BLaER1 (cell line): ENCODE results near the gene STIM1.

ENCODE experiments used
- H3K27ac ChIP-seq: shearing (Covaris generic); formaldehyde crosslinking; 2 replicates; pipeline ENCODE4 v1.8.1; 2022
- H3K27me3 ChIP-seq: shearing (Covaris generic); formaldehyde crosslinking; 2 replicates; pipeline ENCODE4 v1.8.1; 2022
- H3K36me3 ChIP-seq: shearing (Covaris generic); formaldehyde crosslinking; 2 replicates; pipeline ENCODE4 v1.8.1; 2022
- H3K4me1 ChIP-seq: shearing (Covaris generic); formaldehyde crosslinking; 2 replicates; pipeline ENCODE4 v1.8.1; 2022
- H3K4me2 ChIP-seq: shearing (Covaris generic); formaldehyde crosslinking; 2 replicates; pipeline ENCODE4 v1.8.1; 2022
- H3K4me3 ChIP-seq: shearing (Covaris generic); formaldehyde crosslinking; 2 replicates; pipeline ENCODE4 v1.8.1; 2022
- H3K9ac ChIP-seq: shearing (Covaris generic); formaldehyde crosslinking; 2 replicates; pipeline ENCODE4 v1.8.1; 2022
- H3K9me3 ChIP-seq: shearing (Covaris generic); formaldehyde crosslinking; 2 replicates; pipeline ENCODE4 v1.8.1; 2022
- H4K20me1 ChIP-seq: shearing (Covaris generic); formaldehyde crosslinking; 2 replicates; pipeline ENCODE4 v1.8.1; 2022
- Cebpa-rat ChIP-seq: shearing (Covaris generic); IDR thresholded peaks from 2 replicates; pipeline ENCODE4 v1.8.1; 2022

Gene STIM1

GRCh38 chr11:3838504-3838903 is 17.0 kb upstream of the STIM1 start:
- no peak for TF ChIP-seq Cebpa-rat

GRCh38 chr11:3840004-3840869 is 15.2 kb upstream of the STIM1 start:
- Histone ChIP-seq H3K27ac (peak overlapping the region; percentile 88), H4K20me1 (peaks cover 52% of the 10 kb centered on the region), H3K4me2 (peak overlapping the region; percentile 94), H3K9ac (peak overlapping the region; percentile 89), H3K27me3 (no peaks in the 10 kb centered on the region), H3K4me3 (peak overlapping the region; percentile 85), H3K4me1 (peaks cover 61% of the 10 kb centered on the region), H3K9me3 (no peaks in the 10 kb centered on the region), H3K36me3 (peaks cover 3% of the 10 kb centered on the region)
- TF ChIP-seq Cebpa-rat: no peak

More at GRCh38 chr11:3838504-3838903, 17.0 kb upstream of the STIM1 start:
- peak overlapping the region; percentile 89 for H3K9ac ChIP-seq
- H3K9me3 ChIP-seq: no peaks in the 10 kb centered on the region
- peak overlapping the region; percentile 85 for H3K4me3 ChIP-seq
- H3K36me3 ChIP-seq: peaks cover 17% of the 10 kb centered on the region
- peak overlapping the region; percentile 42; the same call in 1 of the 2 replicates for H3K27ac ChIP-seq
- H3K4me2 ChIP-seq: peak overlapping the region; percentile 94
- peaks cover 69% of the 10 kb centered on the region for H4K20me1 ChIP-seq
- H3K27me3 ChIP-seq: no peaks in the 10 kb centered on the region
- H3K4me1 ChIP-seq: peaks cover 79% of the 10 kb centered on the region

- Histone ChIP-seq H3K9me3 (no peaks in the 10 kb centered on the region), H3K4me1 (peaks cover 54% of the 10 kb centered on the region), H3K4me3 (peak within 1 kb of the TSS; percentile 85), H3K4me2 (peak within 1 kb of the TSS; percentile 94), H3K36me3 (no peaks in the 10 kb centered on the region), H3K27ac (peak within 1 kb of the TSS; percentile 88), H4K20me1 (peaks cover 44% of the 10 kb centered on the region), H3K27me3 (no peaks in the 10 kb centered on the region), H3K9ac (peak within 1 kb of the TSS; percentile 89)
- TF ChIP-seq Cebpa-rat: no peak
These were observed 14.5 kb upstream of the STIM1 start, which contains the start of gene RHOG for GRCh38 chr11:3840870-3841425. Gene RHOG (minus strand): TSS chr11:3840959. CDS start chr11:3828138, 12,821 bp downstream.

GRCh38 chr11:3841426-3842350 is 13.8 kb upstream of the STIM1 start:
- Histone ChIP-seq H3K36me3 (no peaks in the 10 kb centered on the region), H4K20me1 (peaks cover 37% of the 10 kb centered on the region), H3K27ac (peak overlapping the region; percentile 88), H3K9me3 (no peaks in the 10 kb centered on the region), H3K27me3 (no peaks in the 10 kb centered on the region), H3K4me2 (peak overlapping the region; percentile 76), H3K4me3 (peak overlapping the region; percentile 85), H3K9ac (peak overlapping the region; percentile 89), H3K4me1 (peaks cover 47% of the 10 kb centered on the region)
- TF ChIP-seq Cebpa-rat: no peak

GRCh38 chr11:3843326-3843725 is 12.1 kb upstream of the STIM1 start:
- Histone ChIP-seq H4K20me1 (peaks cover 21% of the 10 kb centered on the region), H3K36me3 (no peaks in the 10 kb centered on the region), H3K27me3 (no peaks in the 10 kb centered on the region), H3K4me1 (peaks cover 30% of the 10 kb centered on the region), H3K9ac (no peak overlapping the region), H3K27ac (no peak overlapping the region), H3K4me2 (no peak overlapping the region), H3K9me3 (no peaks in the 10 kb centered on the region), H3K4me3 (no peak overlapping the region)
- TF ChIP-seq Cebpa-rat: no peak

- H3K27me3 ChIP-seq: no peaks in the 10 kb centered on the region
- H3K4me2 ChIP-seq: no peak overlapping the region
These were observed 10.2 kb upstream of the STIM1 start for GRCh38 chr11:3845246-3845645.

GRCh38 chr11:3845670-3846069 is 9.8 kb upstream of the STIM1 start:
- H3K4me2 ChIP-seq: no peak overlapping the region
- H3K9ac ChIP-seq: no peak overlapping the region
- no peaks in the 10 kb centered on the region for H3K9me3 ChIP-seq
- H3K27me3 ChIP-seq: no peaks in the 10 kb centered on the region
- TF ChIP-seq Cebpa-rat: no peak
- no peaks in the 10 kb centered on the region for H3K36me3 ChIP-seq
- no peaks in the 10 kb centered on the region for H4K20me1 ChIP-seq
- peaks cover 12% of the 10 kb centered on the region for H3K4me1 ChIP-seq
- no peak overlapping the region for H3K4me3 ChIP-seq
- no peak overlapping the region for H3K27ac ChIP-seq

More at GRCh38 chr11:3845246-3845645, 10.2 kb upstream of the STIM1 start:
- Histone ChIP-seq H3K9me3 (no peaks in the 10 kb centered on the region), H3K4me3 (no peak overlapping the region), H3K36me3 (no peaks in the 10 kb centered on the region), H3K27ac (no peak overlapping the region), H3K4me1 (peaks cover 12% of the 10 kb centered on the region), H3K9ac (no peak overlapping the region), H4K20me1 (peaks cover 2% of the 10 kb centered on the region)
- TF ChIP-seq Cebpa-rat: no peak

- TF ChIP-seq Cebpa-rat: no peak
- no peak overlapping the region for H3K4me3 ChIP-seq
These were observed 6.1 kb upstream of the STIM1 start for GRCh38 chr11:3849297-3849874.

GRCh38 chr11:3853545-3853842 is 2.0 kb upstream of the STIM1 start:
- no peak overlapping the region for H3K9ac ChIP-seq
- H3K36me3 ChIP-seq: no peaks in the 10 kb centered on the region
- peaks cover 46% of the 10 kb centered on the region for H3K4me1 ChIP-seq
- peaks cover 8% of the 10 kb centered on the region; the same call in 1 of the 2 replicates for H3K27me3 ChIP-seq
- no peak for TF ChIP-seq Cebpa-rat
- H3K4me2 ChIP-seq: peak overlapping the region; percentile 98
- H3K27ac ChIP-seq: no peak overlapping the region
- no peak overlapping the region for H3K4me3 ChIP-seq
- H3K9me3 ChIP-seq: no peaks in the 10 kb centered on the region
- peaks cover 27% of the 10 kb centered on the region for H4K20me1 ChIP-seq

More at GRCh38 chr11:3849297-3849874, 6.1 kb upstream of the STIM1 start:
- no peaks in the 10 kb centered on the region for H3K27me3 ChIP-seq
- H3K9ac ChIP-seq: no peak overlapping the region
- no peaks in the 10 kb centered on the region for H3K36me3 ChIP-seq
- no peak overlapping the region for H3K4me2 ChIP-seq
- H4K20me1 ChIP-seq: no peaks in the 10 kb centered on the region
- H3K9me3 ChIP-seq: no peaks in the 10 kb centered on the region
- H3K27ac ChIP-seq: no peak overlapping the region
- H3K4me1 ChIP-seq: peaks cover 15% of the 10 kb centered on the region
